H1 (cell line): ENCODE data around the gene PTMA. TPM values are rescaled to one million over a fixed set of nuclear protein-coding genes. Genes with fewer than 3 reads are reported as not detected.

Experiments
- CBX8 ChIP-seq: fragments of 300-800, 300-1000 bp; sonication (generic); IDR thresholded peaks from 2 replicates; pipeline ENCODE4 v1.7.1; 2016; ENCODE audit warnings: low read depth, low read length, borderline replicate concordance
- CHD1 ChIP-seq: IDR thresholded peaks from 2 replicates; pipeline ENCODE4 v1.6.1; 2012; ENCODE audit warnings: low read depth, low read length, improper control_type of control experiment
- EGR1 ChIP-seq: IDR thresholded peaks from 2 replicates; pipeline ENCODE4 v1.6.1; 2011; ENCODE audit warnings: low read depth, low read length, borderline replicate concordance
- EP300 ChIP-seq, 2 experiments: IDR thresholded peaks; 1 replicate in 1 of 2; 2 replicates in 1 of 2; pipeline ENCODE4 v1.6.1; 2011 to 2012; ENCODE audit warnings: low read depth in 2 of 2, low read length in 2 of 2, mild to moderate bottlenecking in 2 of 2, borderline replicate concordance in 1 of 2, inconsistent platforms in 1 of 2, moderate library complexity in 1 of 2
- GTF2F1 ChIP-seq: IDR thresholded peaks from 2 replicates; pipeline ENCODE4 v1.6.1; 2012; ENCODE audit warnings: low read depth, low read length, improper control_type of control experiment, borderline replicate concordance
- KDM5A ChIP-seq: fragments of 200-600 bp; IDR thresholded peaks from 2 replicates; pipeline ENCODE4 v1.7.1; 2012; ENCODE audit warnings: mild to moderate bottlenecking, low read length, inconsistent platforms, mixed read lengths
- NRF1 ChIP-seq: IDR thresholded peaks from 2 replicates; pipeline ENCODE4 v1.6.1; 2011; ENCODE audit warnings: mild to moderate bottlenecking, low read depth, low read length, improper control_type of control experiment
- PHF8 ChIP-seq: fragments of 200-600 bp; sonication (generic); conservative IDR thresholded peaks from 2 replicates; pipeline ENCODE4 v1.7.1; 2012; ENCODE audit warnings: low read depth, mild to moderate bottlenecking, inconsistent platforms, low read length, moderate library complexity
- POLR2AphosphoS5 ChIP-seq: IDR thresholded peaks from 2 replicates; pipeline ENCODE4 v1.6.1; 2011; ENCODE audit warnings: low read depth, low read length
- POU5F1 ChIP-seq: IDR thresholded peaks from 2 replicates; pipeline ENCODE4 v1.6.1; 2011; ENCODE audit warnings: low read depth, mild to moderate bottlenecking, low read length, moderate library complexity
- RXRA ChIP-seq: IDR thresholded peaks from 2 replicates; pipeline ENCODE4 v1.6.1; 2011; ENCODE audit warnings: low read depth, mild to moderate bottlenecking, low read length, moderate library complexity; ENCODE audit not compliant: insufficient read depth
- SP4 ChIP-seq: IDR thresholded peaks from 2 replicates; pipeline ENCODE4 v1.6.1; 2012; ENCODE audit warnings: low read length, inconsistent platforms
- TAF1 ChIP-seq: IDR thresholded peaks from 2 replicates; pipeline ENCODE4 v1.6.1; 2011; ENCODE audit warnings: mild to moderate bottlenecking, low read depth, low read length
- TAF7 ChIP-seq: optimal IDR thresholded peaks from 2 replicates; pipeline ENCODE3; 2011; ENCODE audit warnings: low read depth, mild to moderate bottlenecking, inconsistent platforms, low read length, moderate library complexity, borderline replicate concordance
- ZNF274 ChIP-seq: IDR thresholded peaks from 2 replicates; pipeline ENCODE4 v1.7.0; 2012; ENCODE audit warnings: low read length, borderline replicate concordance; ENCODE audit errors: extremely low read depth
- polyA plus RNA-seq, 7 experiments: library from polyadenylated mRNA; depleted of rRNA in 3 of 7; stranded (reverse) in 5 of 7; unstranded in 2 of 7; fragments of >200 nt in 5 of 7; fragments of 200-250 nt in 2 of 7; gene quantifications; 1 replicate in 5 of 7; 2 replicates in 1 of 7; 4 replicates in 1 of 7; pipeline versions ENCODE4 v1.2.1 to v1.2.3, GENCODE V29; 2011 to 2013; ENCODE audit warnings: missing spikeins in 2 of 7, mixed read lengths in 2 of 7
- total RNA-seq: library from RNA; stranded (reverse); fragmentation: NEBNext Ultra II Directional; extraction: Animal tissue kit (Norgen Biotek cat#: 25700); gene quantifications from 2 replicates; pipeline ENCODE4 v1.2.1, GENCODE V29; 2021
- TF ChIP-seq, protein P1 (sequence below): IDR thresholded peaks from 2 replicates; pipeline ENCODE4 v1.6.1; 2012; ENCODE audit warnings: low read length, inconsistent platforms
- TF ChIP-seq, protein P2 (sequence below): IDR thresholded peaks from 2 replicates; pipeline ENCODE4 v1.6.1; 2012; ENCODE audit warnings: inconsistent platforms
- TF ChIP-seq, protein P3 (sequence below): IDR thresholded peaks from 2 replicates; pipeline ENCODE4 v1.6.1; 2012; ENCODE audit warnings: inconsistent platforms

Gene PTMA
- total and polyA plus RNA-seq, 2 of the 8 experiments (the other 6 are each of a cell fraction or from before 2014, with no cell fraction given): 683 to 2,680 TPM

DNA sequence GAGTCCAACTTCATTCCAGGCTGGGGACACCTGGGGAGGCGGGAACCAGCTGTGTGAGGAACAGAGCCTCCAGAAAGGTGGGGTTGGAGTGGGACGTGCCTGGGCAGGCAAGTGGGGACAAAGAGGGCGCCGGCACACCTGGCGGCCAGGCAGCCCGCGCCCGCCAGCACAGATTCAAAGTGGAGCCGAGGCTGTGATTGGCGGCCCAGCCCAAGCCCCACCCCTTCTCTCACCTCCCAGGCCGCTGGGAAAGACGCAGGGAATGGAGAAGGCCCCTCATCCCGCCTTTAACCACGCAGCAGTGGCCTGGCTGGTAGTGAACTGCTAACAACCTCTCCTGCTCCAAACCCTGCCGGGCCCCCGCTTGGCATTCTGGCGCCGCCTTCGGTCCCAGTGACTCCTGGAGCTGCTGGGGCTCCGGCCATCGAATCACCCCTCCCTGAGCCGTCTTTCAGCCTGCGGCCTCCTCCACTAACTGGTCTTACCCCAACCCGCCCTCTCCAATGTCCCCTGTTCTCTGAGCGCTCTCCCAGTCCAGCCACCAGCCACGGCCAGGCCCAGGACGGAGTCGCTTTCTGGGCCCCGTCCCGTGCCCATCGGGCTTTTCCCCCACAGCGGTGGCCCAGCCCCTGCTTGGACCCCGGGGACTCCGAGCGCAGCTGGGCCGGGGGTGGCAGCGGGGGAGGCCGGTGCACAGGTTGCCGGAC, 27.9 kb upstream of the PTMA start (continued):
- TF ChIP-seq CBX8: no peak
- peak; percentile 92 for TF ChIP-seq POLR2AphosphoS5
- peak; percentile 59; the same call in 1 of the 2 replicates for TF ChIP-seq GTF2F1
- TF ChIP-seq, protein P1, sequence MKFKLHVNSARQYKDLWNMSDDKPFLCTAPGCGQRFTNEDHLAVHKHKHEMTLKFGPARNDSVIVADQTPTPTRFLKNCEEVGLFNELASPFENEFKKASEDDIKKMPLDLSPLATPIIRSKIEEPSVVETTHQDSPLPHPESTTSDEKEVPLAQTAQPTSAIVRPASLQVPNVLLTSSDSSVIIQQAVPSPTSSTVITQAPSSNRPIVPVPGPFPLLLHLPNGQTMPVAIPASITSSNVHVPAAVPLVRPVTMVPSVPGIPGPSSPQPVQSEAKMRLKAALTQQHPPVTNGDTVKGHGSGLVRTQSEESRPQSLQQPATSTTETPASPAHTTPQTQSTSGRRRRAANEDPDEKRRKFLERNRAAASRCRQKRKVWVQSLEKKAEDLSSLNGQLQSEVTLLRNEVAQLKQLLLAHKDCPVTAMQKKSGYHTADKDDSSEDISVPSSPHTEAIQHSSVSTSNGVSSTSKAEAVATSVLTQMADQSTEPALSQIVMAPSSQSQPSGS: peak; percentile 40
- 0 out of 2 replicates have a peak, but pooled peaks have one; percentile 16 for TF ChIP-seq CHD1
- TF ChIP-seq ZNF274: no peak
- peak; percentile 77; the same call in 1 of the 2 replicates for TF ChIP-seq SP4
- no peak for TF ChIP-seq NRF1
- no peak for TF ChIP-seq POU5F1
- TF ChIP-seq RXRA: no peak
- TF ChIP-seq TAF1: peak; percentile 89
- peak; percentile 69; the same call in 1 of the 2 replicates for TF ChIP-seq PHF8
- peak; percentile 54 for TF ChIP-seq TAF7
- TF ChIP-seq EGR1: peak; percentile 11; the same call in 1 of the 2 replicates
- TF ChIP-seq EP300 (IDR thresholded peaks at IDR 0.05; ENCODE audit: borderline replicate concordance in 1 of 2, low read depth in 2 of 2, low read length in 2 of 2): no peak; a peak in 1 of 3 replicates
- TF ChIP-seq, protein P2, sequence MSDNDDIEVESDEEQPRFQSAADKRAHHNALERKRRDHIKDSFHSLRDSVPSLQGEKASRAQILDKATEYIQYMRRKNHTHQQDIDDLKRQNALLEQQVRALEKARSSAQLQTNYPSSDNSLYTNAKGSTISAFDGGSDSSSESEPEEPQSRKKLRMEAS: peak; percentile 59; the same call in 1 of the 2 replicates
- TF ChIP-seq KDM5A: no peak
- TF ChIP-seq, protein P3, sequence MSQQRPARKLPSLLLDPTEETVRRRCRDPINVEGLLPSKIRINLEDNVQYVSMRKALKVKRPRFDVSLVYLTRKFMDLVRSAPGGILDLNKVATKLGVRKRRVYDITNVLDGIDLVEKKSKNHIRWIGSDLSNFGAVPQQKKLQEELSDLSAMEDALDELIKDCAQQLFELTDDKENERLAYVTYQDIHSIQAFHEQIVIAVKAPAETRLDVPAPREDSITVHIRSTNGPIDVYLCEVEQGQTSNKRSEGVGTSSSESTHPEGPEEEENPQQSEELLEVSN: peak; percentile 64
